ENCODE results near the gene ZCCHC24. TPM values are rescaled to one million over a fixed set of nuclear protein-coding genes. Genes with fewer than 3 reads are reported as not detected.

ZCCHC24 gene
- total RNA-seq, 2 experiments from 2014 or later: 0.78 to 0.80 TPM

DNA sequence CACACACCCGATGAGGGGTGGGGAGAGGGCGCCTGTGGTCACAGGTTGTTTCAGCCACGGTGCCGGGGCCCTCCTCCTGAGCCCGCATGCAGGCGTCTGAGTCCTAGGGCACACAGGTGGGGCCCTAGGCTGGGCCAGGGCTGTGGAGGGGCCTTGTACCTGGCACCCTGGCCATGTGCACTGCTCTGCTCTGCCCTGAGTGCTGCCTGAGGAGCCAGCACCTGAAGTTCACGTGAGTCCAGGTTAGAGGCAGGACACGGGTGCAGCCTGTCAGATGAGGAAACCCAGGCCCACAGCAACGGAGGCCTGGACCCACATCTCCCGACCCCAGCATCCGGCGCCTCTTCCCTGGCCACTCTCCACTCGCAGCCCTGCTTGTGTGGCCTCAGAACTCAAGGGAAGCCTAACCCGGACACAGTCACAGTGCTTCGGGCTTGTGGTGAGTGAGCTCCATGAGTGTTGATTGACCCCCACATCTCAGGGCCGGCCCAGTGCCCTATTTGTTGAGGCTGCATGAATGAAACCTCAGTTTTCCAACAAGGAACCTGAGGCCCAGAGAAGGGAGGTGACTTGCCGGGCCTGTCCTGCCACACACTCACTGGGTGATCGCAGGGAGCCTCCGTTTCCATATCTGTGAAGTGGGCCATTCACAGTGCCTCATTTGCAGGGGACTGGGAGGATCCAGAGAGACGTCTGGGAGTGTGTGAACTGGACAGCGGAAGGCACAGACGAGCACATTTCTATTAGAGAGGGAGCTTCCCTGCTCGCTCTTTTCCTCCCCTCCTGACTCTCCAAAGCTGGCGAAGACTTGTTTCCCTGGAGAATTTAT is 58.6 kb downstream of the ZCCHC24 start:
- DNase-seq: no peak
- H3K36me3 Mint-ChIP-seq: no peaks in the 10 kb centered on the region
- no peaks in the 10 kb centered on the region for H3K9me3 Mint-ChIP-seq

DNA sequence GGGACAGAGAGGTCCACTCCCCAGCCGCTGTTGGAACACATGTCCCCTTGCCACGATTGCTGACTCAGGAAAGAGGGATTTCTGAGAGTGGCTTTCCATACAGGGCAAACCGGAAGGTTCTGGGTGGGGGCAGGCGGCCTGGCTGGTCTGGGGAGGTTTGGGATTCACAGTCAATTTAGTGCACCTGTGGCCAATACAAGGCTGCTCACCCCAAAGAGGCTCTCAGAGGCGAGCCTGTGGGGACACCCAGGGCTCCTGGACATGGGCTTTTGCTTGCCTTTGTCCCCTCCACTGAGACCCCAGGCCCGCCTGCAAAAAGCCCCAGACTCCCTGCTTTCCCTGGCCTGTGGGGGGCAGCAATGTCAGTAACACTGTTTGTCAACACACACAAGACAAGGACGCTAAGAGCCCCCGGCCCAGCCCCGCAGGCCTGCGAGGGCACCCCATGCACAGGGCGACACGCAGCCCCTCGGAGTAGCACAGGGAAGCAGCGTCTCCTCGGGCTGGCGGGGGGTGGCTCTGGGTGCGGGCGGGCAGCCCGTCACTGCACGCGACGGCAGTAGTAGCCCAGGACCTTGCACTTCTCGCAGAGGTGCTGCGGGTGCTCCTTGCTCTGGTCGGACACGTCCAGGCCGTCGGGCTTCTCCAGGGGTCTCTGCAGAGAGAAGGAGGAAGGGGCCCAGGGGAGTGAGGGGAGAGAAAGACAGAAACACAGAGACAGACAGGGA is 59.5 kb downstream of the ZCCHC24 start:
- Mint-ChIP-seq H3K27ac (no peak overlapping the region), H3K36me3 (no peaks in the 10 kb centered on the region), H3K4me1 (no peaks in the 10 kb centered on the region), H3K27me3 (no peaks in the 10 kb centered on the region), H3K9me3 (no peaks in the 10 kb centered on the region), H3K4me3 (no peak overlapping the region)
- no peak for DNase-seq

More for the DNA sequence above, 58.6 kb downstream of the ZCCHC24 start:
- Mint-ChIP-seq H3K4me1 (no peaks in the 10 kb centered on the region), H3K4me3 (no peak overlapping the region), H3K27me3 (no peaks in the 10 kb centered on the region), H3K27ac (no peak overlapping the region)

DNA sequence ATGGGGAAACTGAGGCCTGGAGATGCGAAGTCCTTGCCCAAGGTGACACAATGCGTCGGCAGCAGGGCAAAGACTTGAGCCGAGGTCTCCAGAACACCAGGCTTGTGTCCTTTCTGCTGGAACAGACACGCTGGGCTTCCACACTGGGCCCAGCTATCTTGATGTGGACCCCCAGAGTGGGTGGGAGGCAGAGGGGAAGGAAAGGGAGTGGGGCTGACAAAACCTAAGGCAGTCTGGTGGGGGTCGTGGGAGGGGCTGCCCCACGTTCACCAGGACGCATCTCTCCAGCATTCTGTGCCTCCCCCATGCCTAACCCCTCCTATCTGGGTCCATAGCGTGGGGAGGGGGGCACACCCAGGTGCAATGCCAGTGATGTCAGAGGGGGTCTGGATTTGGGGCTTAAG is 60.0 kb downstream of the ZCCHC24 start:
- no peak for DNase-seq
- no peaks in the 10 kb centered on the region for H3K27me3 Mint-ChIP-seq
- H3K36me3 Mint-ChIP-seq: no peaks in the 10 kb centered on the region
- no peak overlapping the region for H3K4me3 Mint-ChIP-seq
- H3K27ac Mint-ChIP-seq: no peak overlapping the region
- H3K9me3 Mint-ChIP-seq: no peaks in the 10 kb centered on the region
- H3K4me1 Mint-ChIP-seq: no peaks in the 10 kb centered on the region

DNA sequence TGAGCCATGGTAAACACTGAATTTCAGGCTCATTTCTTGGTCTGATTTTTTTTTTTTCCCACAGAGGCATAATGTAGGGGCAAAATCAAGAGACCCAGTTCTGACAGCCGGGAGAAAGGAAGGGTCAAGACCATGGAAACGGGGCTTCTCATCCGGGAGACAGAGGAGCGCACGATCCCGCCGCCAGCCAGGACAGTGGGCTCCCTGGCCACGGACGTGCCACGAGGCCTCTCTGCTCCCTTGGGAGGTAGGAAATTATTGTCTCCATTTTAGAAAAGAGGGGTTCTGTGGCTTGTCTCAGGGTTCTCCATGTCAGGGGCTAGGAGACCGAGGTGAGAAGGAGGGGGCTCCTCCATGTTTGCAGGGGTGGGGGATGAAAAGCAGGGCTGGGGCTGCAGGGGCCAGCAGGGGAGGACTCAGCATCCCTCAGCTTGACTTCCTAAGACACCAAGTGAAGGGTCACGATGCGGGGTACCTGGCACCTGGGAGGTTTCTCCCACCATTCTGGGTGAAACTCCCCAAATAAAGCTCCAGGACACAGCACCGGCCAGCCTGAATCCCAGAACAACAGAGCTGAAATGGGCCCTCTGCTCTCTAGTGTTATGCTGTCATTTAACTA is 60.5 kb downstream of the ZCCHC24 start:
- DNase-seq: no peak
- no peaks in the 10 kb centered on the region for H3K36me3 Mint-ChIP-seq
- no peaks in the 10 kb centered on the region for H3K9me3 Mint-ChIP-seq
- no peaks in the 10 kb centered on the region for H3K27me3 Mint-ChIP-seq
- H3K4me3 Mint-ChIP-seq: no peak overlapping the region
- H3K27ac Mint-ChIP-seq: no peak overlapping the region
- H3K4me1 Mint-ChIP-seq: no peaks in the 10 kb centered on the region

DNA sequence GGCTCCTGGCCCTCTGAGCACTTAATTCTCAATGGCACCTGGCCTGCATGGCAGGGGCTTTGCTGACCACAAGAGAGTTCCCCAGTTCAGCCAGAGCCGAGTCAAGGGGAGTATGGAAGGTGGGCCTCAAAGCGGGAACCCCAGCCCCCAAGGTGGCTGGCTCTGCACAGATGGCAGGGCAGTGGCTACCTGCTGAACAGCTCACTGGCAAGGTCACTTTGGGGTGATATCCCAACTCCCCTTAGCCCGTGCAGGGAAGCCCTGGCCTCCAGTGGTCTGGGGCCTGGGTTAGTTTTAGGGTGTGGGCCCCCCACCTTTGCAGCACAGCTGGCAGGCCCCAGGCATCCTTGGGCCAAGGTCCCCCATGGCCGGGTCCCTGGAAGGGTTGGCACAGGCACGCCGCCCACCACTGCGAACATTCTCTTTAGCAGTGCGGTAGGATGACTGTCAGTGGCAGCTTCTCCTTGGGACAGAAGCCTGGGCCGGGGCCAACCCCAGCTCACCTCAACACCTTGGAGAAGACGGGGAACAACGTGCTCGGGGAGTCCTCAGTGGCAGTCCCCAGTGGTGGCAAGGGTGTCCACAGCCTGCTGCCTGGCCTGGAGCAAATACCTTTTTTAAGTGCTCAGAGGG is 61.3 kb downstream of the ZCCHC24 start:
- Mint-ChIP-seq H3K9me3 (no peaks in the 10 kb centered on the region), H3K4me1 (no peaks in the 10 kb centered on the region), H3K4me3 (no peak overlapping the region), H3K27ac (no peak overlapping the region), H3K27me3 (no peaks in the 10 kb centered on the region), H3K36me3 (no peaks in the 10 kb centered on the region)
- no peak for DNase-seq

DNA sequence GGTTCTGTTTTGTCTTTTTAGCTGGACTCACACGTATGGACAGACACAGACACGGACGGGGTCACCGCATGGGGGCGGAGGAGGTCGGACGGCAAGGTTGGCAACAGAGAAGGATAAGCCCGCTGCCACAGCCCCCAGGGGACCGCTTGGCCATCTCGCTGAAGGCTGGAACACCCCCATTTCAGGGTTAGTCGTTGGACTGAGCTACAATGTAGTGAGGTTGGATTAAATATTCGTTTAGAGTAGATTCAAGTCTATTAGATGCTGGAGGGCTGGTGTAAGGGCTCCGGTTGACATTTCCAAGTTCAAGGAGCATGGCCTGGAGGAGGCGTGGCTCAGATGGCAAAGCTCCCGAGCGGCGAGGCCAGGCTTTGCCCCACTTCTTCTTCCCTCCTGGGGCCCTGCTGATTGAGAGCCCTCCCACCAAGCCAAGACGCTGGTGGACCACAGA is 62.9 kb downstream of the ZCCHC24 start:
- H3K36me3 Mint-ChIP-seq: no peaks in the 10 kb centered on the region
- DNase-seq: no peak
- no peaks in the 10 kb centered on the region for H3K9me3 Mint-ChIP-seq
- no peaks in the 10 kb centered on the region for H3K4me1 Mint-ChIP-seq
- no peak overlapping the region for H3K4me3 Mint-ChIP-seq
- no peaks in the 10 kb centered on the region for H3K27me3 Mint-ChIP-seq
- no peak overlapping the region for H3K27ac Mint-ChIP-seq

DNA sequence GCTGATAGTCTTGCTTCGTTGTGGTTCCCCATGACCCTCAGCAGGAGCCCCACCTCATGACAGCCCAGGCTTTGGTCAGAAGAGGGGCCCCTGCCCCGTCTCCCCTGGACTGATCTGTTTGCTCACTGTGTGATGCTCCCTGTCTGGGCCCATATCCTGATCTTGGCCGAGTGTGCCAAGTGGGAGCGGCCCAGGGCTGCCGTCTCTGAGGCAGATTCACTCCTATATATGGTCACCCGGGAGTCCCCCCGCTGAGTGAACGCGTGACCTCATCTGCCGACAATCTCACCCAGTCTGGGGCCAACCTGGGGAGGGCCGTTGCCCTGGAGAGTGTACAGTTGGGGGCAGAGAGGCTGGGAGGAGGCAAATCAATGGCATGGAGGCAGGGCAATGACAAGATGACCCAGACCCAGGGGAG is 63.6 kb downstream of the ZCCHC24 start:
- H3K4me3 Mint-ChIP-seq: no peak overlapping the region
- H3K27me3 Mint-ChIP-seq: no peaks in the 10 kb centered on the region
- H3K36me3 Mint-ChIP-seq: no peaks in the 10 kb centered on the region
- H3K4me1 Mint-ChIP-seq: no peaks in the 10 kb centered on the region
- DNase-seq: no peak
- H3K9me3 Mint-ChIP-seq: no peaks in the 10 kb centered on the region
- no peak overlapping the region for H3K27ac Mint-ChIP-seq

DNA sequence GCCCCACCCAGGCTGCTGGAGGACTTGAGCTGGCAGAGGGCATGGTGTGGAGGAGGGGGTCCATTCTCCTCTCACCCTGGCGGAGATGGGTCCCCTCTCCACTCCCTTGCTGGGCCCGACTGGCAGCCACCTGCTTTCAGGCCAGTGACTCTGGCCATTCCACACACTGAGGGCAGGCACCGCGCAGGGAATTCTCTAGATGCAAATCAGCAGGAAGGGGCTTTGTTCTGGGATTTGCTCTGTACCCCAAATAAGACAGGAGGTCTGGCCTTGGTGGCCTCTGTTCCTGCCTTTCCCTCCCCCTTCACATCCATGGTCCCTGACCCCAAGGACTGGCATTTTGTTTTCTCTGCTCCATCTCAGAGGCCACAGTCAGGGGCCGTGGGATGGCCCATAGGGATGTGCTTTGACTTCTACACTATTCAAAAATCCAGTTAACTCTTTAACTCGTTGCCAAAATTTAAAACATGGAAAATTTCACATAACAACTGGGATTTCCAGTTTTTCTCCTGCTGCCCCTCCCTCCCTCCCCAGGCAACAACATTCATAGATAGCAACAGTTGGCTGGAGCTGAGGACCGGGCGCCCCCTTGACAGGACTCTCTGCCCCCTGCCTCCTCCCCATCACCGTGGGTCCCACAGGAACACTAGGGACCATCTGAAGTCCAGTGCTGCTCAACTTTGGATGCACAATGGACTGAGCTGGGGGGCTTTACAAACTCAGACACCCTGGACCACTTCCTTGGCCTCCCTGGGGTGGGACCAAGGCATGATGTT is 64.3 kb downstream of the ZCCHC24 start:
- H3K36me3 Mint-ChIP-seq: no peaks in the 10 kb centered on the region
- H3K27me3 Mint-ChIP-seq: no peaks in the 10 kb centered on the region
- no peak overlapping the region for H3K27ac Mint-ChIP-seq
- H3K4me3 Mint-ChIP-seq: no peak overlapping the region
- DNase-seq: no peak
- no peaks in the 10 kb centered on the region for H3K9me3 Mint-ChIP-seq
- H3K4me1 Mint-ChIP-seq: no peaks in the 10 kb centered on the region

DNA sequence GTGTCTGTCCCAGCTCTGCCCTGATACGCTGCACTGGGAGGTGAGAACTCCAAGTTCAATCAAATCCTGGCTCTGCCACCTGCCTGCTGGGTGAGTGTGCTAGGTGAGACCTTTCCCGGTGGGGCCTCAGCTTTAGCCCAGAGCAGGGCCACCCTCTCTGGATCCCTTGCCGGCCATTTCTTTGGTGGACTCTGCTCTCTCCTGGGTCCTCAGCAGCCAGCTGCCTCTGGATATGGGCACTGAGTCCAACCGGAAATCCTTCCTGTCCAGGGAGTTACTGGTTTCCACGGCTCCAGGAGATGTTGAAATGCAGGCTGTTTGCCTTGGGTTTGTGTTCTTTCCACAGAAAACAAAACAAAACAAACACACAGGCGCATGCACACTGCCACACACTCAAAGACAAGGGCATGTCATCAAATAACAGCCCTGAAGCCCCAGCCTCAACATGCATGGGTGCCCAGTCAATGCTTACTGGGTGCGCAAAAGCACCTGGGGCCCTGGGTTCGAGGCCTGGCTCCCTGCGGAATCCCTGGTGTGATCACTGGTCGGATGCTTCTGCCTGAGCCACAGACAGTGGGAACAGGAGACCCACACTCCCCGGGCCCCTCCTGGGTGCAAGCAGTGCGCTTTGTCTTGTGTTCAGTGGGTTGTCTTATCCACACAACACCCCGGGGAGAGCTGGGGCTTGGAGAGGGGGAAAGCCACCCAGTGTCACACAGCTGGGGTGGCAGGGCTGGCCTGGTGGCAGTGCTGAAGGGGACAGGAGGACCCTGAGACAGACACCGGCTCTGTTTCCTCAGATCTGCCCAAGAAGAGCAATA is 65.1 kb downstream of the ZCCHC24 start:
- no peak for DNase-seq
- Mint-ChIP-seq H3K4me1 (no peaks in the 10 kb centered on the region), H3K4me3 (no peak overlapping the region), H3K27ac (no peak overlapping the region), H3K36me3 (no peaks in the 10 kb centered on the region), H3K9me3 (no peaks in the 10 kb centered on the region), H3K27me3 (no peaks in the 10 kb centered on the region)

DNA sequence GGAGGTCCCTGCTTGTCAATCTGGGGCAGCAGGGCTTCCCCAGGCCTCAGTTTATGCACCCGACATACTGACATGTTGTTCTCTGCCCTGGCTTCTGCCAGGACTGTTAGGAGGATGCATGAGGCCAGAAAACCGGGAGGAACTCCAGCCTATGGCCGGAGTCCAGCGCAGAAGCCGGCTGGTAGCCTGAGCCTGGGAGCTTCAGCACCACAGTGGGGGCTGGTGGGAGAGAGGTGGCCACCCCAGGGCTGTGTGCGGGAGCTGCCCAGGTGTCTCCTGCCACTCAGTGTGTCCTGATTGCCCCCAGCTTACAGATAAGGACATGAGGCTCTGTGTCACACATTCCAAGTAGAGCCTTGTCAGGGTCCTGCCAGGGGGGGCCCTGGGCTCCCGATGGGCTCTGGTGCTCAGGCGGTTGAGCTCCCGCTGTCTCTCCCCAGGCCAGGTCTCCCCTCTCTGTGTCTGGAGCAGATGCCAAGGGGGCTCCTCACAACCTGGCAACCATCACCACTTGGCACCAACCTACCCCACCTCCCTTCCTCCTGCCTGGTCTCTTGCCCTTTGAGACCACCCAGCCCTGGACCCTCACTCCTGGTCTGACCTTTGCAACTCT is 65.8 kb downstream of the ZCCHC24 start:
- H3K4me1 Mint-ChIP-seq: peaks cover 1% of the 10 kb centered on the region
- no peak for DNase-seq
- H3K27ac Mint-ChIP-seq: no peak overlapping the region
- H3K4me3 Mint-ChIP-seq: no peak overlapping the region
- no peaks in the 10 kb centered on the region for H3K36me3 Mint-ChIP-seq
- no peaks in the 10 kb centered on the region for H3K9me3 Mint-ChIP-seq
- no peaks in the 10 kb centered on the region for H3K27me3 Mint-ChIP-seq

DNA sequence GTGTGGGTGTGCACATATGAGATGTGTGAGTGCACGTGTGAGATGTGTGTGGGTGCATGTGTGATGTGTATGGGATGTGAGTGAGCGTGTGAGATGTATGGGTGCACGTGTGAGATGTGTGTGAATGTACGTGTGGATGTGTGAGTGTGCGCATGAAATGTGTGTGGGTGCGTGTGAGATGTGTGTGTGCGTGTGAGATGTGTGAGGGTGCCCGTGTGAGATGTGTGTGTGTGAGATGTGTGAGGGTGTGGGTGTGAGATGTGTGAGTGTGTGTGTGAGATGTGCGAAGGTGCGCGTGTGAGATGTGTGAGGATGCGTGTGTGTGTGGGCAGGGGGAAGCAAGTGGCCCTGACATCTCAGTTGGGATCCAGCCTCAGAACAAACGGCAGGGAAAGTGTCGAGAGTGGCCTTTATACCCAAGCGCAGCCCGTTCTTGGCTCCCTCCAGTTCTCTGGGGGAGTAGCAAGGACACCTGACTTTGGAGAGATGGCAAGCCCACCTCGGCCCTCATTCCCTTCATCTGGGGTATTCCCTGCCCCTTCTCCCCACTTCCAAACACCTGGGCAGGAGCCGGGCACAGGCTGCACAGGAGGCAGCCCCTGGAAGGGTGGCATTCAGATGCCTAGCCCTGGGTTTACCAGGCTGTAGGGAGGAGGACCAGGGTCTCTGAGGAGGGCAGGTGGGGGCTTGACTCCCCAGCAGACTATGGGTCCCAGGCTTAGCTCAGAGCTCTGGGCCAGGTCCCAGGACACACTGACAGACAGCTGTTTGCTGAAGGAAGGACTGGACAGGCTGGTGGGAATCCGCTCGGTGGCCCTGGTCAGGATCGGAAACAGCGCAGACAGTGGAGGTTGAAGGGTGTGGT is 66.5 kb downstream of the ZCCHC24 start:
- H3K27ac Mint-ChIP-seq: no peak overlapping the region
- no peaks in the 10 kb centered on the region for H3K27me3 Mint-ChIP-seq
- no peaks in the 10 kb centered on the region for H3K9me3 Mint-ChIP-seq
- peaks cover 2% of the 10 kb centered on the region for H3K4me1 Mint-ChIP-seq
- no peaks in the 10 kb centered on the region for H3K36me3 Mint-ChIP-seq
- H3K4me3 Mint-ChIP-seq: no peak overlapping the region
- DNase-seq: no peak

DNA sequence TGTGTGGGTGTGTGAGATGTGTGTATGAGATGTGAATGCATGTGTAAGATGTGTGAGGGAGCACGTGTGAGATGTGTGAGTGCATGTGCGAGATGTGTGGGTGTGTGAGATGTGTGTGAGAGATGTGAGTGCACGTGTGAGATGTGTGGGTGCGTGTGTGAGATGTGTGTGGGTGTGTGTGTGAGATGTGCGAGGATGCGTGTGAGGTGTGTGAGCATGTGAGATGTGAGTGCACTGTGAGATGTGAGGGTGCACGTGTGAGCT is 67.1 kb downstream of the ZCCHC24 start:
- H3K27me3 Mint-ChIP-seq: no peaks in the 10 kb centered on the region
- DNase-seq: no peak
- no peak overlapping the region for H3K4me3 Mint-ChIP-seq
- H3K27ac Mint-ChIP-seq: no peak overlapping the region
- no peaks in the 10 kb centered on the region for H3K9me3 Mint-ChIP-seq
- no peaks in the 10 kb centered on the region for H3K36me3 Mint-ChIP-seq
- H3K4me1 Mint-ChIP-seq: peaks cover 2% of the 10 kb centered on the region

All from activated naive CD8-positive, alpha-beta T cell treated with anti-CD3 and anti-CD28 coated beads for 36 hours (primary cell).